ENCODE data around the gene KLHDC7A. TPM values are rescaled to one million over a fixed set of nuclear protein-coding genes. Genes with fewer than 3 reads are reported as not detected.

Gene KLHDC7A
- total RNA-seq: 1 to 10 TPM; 4.4 to 7.2 TPM
- polyA plus RNA-seq (2013, experiment 1 of 2): 1.1 TPM
- 1.3 TPM for polyA plus RNA-seq (2013, experiment 2 of 2)
- long read RNA-seq, experiment 1, full-length matches to known transcripts: 1 of 1 reads
- long read RNA-seq, experiment 1, partial matches to known transcripts: 0 of 1 reads
- long read RNA-seq, experiment 1, other reads (novel, unspliced or antisense): 0 of 1 reads
- long read RNA-seq, experiment 2, full-length matches to known transcripts: 9 of 9 reads
- long read RNA-seq, experiment 2, partial matches to known transcripts: 0 of 9 reads
- long read RNA-seq, experiment 2, other reads (novel, unspliced or antisense): 0 of 9 reads
- long read RNA-seq, experiment 3, full-length matches to known transcripts: 23 of 24 reads
- long read RNA-seq, experiment 3, partial matches to known transcripts: 0 of 24 reads
- long read RNA-seq, experiment 3, other reads (novel, unspliced or antisense): 1 of 24 reads
- long read RNA-seq, experiment 4: 0 reads

DNA sequence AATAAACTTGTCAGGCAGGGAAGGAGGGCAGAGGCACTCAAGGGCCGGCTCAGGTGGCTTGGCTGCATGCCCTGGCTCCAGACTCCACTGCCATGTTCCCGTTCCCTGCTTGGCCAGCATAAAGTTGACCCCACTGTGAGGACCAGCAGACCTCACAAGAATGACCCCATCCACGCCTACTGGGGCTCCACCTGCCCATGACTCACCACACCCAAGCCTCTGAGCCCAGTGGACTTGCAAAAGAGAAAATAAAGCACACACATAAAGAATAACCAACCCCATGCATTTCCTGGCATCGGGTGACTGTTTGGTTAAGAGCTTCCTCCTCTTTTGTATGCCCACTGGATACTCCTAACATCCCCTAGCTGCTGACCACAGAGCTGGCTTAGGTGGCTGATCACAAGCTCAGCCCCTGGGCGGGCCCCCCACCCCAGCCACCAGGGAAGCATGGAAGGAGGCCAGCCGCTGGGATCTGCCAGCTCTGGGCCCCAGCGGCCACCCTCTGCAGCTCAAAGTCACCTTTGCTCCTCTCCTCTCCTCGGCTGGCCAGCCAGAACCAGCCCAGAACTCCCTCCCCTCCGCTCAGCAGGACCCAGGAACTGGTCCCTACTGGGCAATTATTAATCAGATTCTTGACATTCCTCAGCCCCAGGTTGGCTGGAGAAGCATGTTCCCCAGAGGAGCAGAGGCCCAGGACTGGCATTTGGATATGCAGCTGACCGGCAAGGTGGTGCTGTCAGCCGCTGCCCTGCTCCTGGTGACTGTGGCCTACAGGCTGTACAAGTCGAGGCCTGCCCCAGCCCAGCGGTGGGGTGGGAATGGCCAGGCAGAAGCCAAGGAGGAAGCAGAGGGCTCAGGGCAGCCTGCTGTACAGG lies at the start of gene KLHDC7A:
TSS of gene KLHDC7A (plus strand) at position 616 of the 875 bp plus-strand sequence. CDS start at position 668, 52 bp downstream.
- H3K4me3 ChIP-seq (ENCODE audit: low read length): peak within 1 kb of the TSS; percentile 63
- H3K9me3 ChIP-seq (ENCODE audit: control insufficient read depth, low read length): no peaks in the 10 kb centered on the region
- DNase-seq: peak; percentile 96
- TF ChIP-seq, protein P1, sequence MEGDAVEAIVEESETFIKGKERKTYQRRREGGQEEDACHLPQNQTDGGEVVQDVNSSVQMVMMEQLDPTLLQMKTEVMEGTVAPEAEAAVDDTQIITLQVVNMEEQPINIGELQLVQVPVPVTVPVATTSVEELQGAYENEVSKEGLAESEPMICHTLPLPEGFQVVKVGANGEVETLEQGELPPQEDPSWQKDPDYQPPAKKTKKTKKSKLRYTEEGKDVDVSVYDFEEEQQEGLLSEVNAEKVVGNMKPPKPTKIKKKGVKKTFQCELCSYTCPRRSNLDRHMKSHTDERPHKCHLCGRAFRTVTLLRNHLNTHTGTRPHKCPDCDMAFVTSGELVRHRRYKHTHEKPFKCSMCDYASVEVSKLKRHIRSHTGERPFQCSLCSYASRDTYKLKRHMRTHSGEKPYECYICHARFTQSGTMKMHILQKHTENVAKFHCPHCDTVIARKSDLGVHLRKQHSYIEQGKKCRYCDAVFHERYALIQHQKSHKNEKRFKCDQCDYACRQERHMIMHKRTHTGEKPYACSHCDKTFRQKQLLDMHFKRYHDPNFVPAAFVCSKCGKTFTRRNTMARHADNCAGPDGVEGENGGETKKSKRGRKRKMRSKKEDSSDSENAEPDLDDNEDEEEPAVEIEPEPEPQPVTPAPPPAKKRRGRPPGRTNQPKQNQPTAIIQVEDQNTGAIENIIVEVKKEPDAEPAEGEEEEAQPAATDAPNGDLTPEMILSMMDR (conservative IDR thresholded peaks at IDR 0.05): peak; percentile 8
- H3K27ac ChIP-seq (ENCODE audit: low read depth, low read length): peak within 1 kb of the TSS; percentile 55
- peaks cover 5% of the 10 kb centered on the region for H3K36me3 Mint-ChIP-seq (ENCODE audit: low read depth)
- peaks cover 38% of the 10 kb centered on the region for H3K4me1 Mint-ChIP-seq
- WGBS, 2 experiments (ENCODE audit: insufficient coverage in 1 of 2, insufficient read length in 1 of 2): 21 to 31% methylated on average over 11 to 13 of the region's 13 CpGs
- H3K4me1 ChIP-seq (ENCODE audit: control insufficient read depth, insufficient read depth, low read length): peaks cover 12% of the 10 kb centered on the region
- H3K4me3 Mint-ChIP-seq: peak within 1 kb of the TSS; percentile 36
- H3K27me3 Mint-ChIP-seq (ENCODE audit: insufficient read depth): peaks cover 2% of the 10 kb centered on the region
- peak within 1 kb of the TSS; percentile 84 for H3K27ac Mint-ChIP-seq
- H3K27me3 ChIP-seq (ENCODE audit: control insufficient read depth, insufficient read depth, low read length, poor library complexity, severe bottlenecking): no peaks in the 10 kb centered on the region
- H3K9me3 Mint-ChIP-seq: no peaks in the 10 kb centered on the region
- no peak within 1 kb of the TSS for H3K9ac ChIP-seq (ENCODE audit: extremely low read depth, low read length, poor library complexity, severe bottlenecking)
- no peaks in the 10 kb centered on the region for H3K36me3 ChIP-seq (ENCODE audit: control insufficient read depth, insufficient read depth, low read length)

- Histone ChIP-seq H3K27me3 (ENCODE audit: control insufficient read depth, insufficient read depth, low read length, poor library complexity, severe bottlenecking) (no peaks in the 10 kb centered on the region), H3K4me3 (ENCODE audit: low read length) (no peak overlapping the region), H3K4me1 (ENCODE audit: control insufficient read depth, insufficient read depth, low read length) (no peaks in the 10 kb centered on the region), H3K27ac (ENCODE audit: low read depth, low read length) (no peak overlapping the region), H3K9me3 (ENCODE audit: control insufficient read depth, low read length) (no peaks in the 10 kb centered on the region), H3K9ac (ENCODE audit: extremely low read depth, low read length, poor library complexity, severe bottlenecking) (no peak overlapping the region), H3K36me3 (ENCODE audit: control insufficient read depth, insufficient read depth, low read length) (no peaks in the 10 kb centered on the region)
- peaks cover 11% of the 10 kb centered on the region for H3K27me3 Mint-ChIP-seq (ENCODE audit: insufficient read depth)
- TF ChIP-seq, protein P1 (conservative IDR thresholded peaks at IDR 0.05): no peak
- WGBS, 2 experiments (ENCODE audit: insufficient coverage in 1 of 2, insufficient read length in 1 of 2): 81% methylated on average over 2 to 3 of the region's 3 CpGs
- no peaks in the 10 kb centered on the region for H3K9me3 Mint-ChIP-seq
- no peak overlapping the region for H3K4me3 Mint-ChIP-seq
- peak; percentile 26 for DNase-seq
- no peak overlapping the region for H3K27ac Mint-ChIP-seq
- peaks cover 4% of the 10 kb centered on the region for H3K4me1 Mint-ChIP-seq
- H3K36me3 Mint-ChIP-seq (ENCODE audit: low read depth): no peaks in the 10 kb centered on the region
Observed at GRCh38 chr1:18434041-18434440, 46.7 kb upstream of the KLHDC7A start.

DNA sequence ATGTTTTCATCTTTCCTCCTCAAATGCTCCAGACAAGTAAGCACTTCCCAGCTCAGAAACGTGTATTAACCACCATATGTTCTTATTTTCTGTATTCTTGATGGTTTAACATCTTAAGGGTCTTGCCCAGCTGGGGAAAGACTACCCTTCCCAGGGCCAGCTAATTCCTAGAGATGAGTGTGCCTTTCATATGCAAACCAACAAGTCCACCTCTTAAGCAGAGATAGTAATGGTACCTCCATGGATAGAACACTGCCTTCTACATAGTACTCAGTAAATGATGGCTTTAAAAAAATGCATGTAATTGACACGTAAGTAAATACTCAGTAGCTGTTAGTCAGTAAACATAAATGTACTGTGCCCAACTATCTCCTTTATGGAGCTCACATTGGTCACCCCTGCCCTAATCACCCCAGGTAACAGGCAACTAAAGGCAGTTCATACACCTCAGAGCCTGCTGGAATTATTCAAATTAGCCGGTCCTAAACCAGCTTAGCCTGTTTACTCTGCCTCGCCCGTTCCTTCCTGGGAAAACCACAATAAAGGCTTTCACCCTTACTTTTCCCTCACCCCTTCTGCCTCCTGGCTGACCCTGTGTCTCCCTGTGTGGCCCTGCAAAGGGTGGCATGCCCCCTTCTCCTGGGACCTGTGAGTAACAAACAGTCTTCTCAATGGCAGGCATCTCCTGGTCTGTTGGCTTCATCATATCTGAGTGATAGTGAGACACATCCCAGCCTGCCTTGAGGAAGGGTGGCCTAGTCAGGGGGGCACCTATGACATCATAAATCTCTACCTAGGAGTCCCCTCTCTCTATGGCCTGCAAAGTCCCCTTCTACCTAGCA lies 40.1 kb upstream of the KLHDC7A start:
- 75 to 83% methylated on average over 4 to 5 of the region's 5 CpGs for WGBS, 2 experiments (ENCODE audit: insufficient coverage in 1 of 2, insufficient read length in 1 of 2)
- peaks cover 13% of the 10 kb centered on the region for H3K4me1 Mint-ChIP-seq

More for the DNA sequence above, 40.1 kb upstream of the KLHDC7A start:
- Histone ChIP-seq H3K27ac (ENCODE audit: low read depth, low read length) (no peak overlapping the region), H3K36me3 (ENCODE audit: control insufficient read depth, insufficient read depth, low read length) (no peaks in the 10 kb centered on the region), H3K27me3 (ENCODE audit: control insufficient read depth, insufficient read depth, low read length, poor library complexity, severe bottlenecking) (no peaks in the 10 kb centered on the region), H3K4me1 (ENCODE audit: control insufficient read depth, insufficient read depth, low read length) (no peaks in the 10 kb centered on the region), H3K4me3 (ENCODE audit: low read length) (no peak overlapping the region), H3K9ac (ENCODE audit: extremely low read depth, low read length, poor library complexity, severe bottlenecking) (no peak overlapping the region), H3K9me3 (ENCODE audit: control insufficient read depth, low read length) (no peaks in the 10 kb centered on the region)
- Mint-ChIP-seq H3K27me3 (ENCODE audit: insufficient read depth) (peaks cover 14% of the 10 kb centered on the region), H3K9me3 (no peaks in the 10 kb centered on the region), H3K27ac (no peak overlapping the region), H3K36me3 (ENCODE audit: low read depth) (no peaks in the 10 kb centered on the region), H3K4me3 (no peak overlapping the region)
- peak; percentile 47 for DNase-seq
- TF ChIP-seq, protein P1 (conservative IDR thresholded peaks at IDR 0.05): no peak

All from endodermal cell (in vitro differentiated cells).